GM12878 (cell line): ENCODE results near the gene FMN2. TPM values are rescaled to one million over a fixed set of nuclear protein-coding genes. Genes with fewer than 3 reads are reported as not detected.

ENCODE experiments used
- ATAC-seq: fragments of 200-7000 bp; cut with Tn5 transposase; 3 replicates; pipeline ENCODE4 v1.9.1; 2020; ENCODE audit warnings: mild to moderate bottlenecking, moderate library complexity
- BruUV-seq: library from RNA; stranded (reverse); fragments of 400-500 nt; replicated peaks from 2 replicates; lab custom pipeline; 2021; lab: Mats Ljungman, UMichigan
- CTCF ChIA-PET: fragments of 300-600 bp; sonication (Branson Sonifier 250); formaldehyde crosslinking; extraction: SDS; loops from one replicate; lab custom pipeline; 2021; ENCODE audit warnings: inconsistent platforms; lab: Yijun Ruan, JAX
- POLR2A ChIA-PET: fragments of 350-600 bp; formaldehyde crosslinking; extraction: SDS; loops from one replicate; lab custom pipeline; 2021; ENCODE audit warnings: inconsistent platforms; lab: Charles Lee
- RAD21 ChIA-PET: fragments of 300-600 bp; sonication (Branson Sonifier 250); formaldehyde crosslinking; loops from one replicate; lab custom pipeline; 2023; ENCODE audit warnings: antibody characterized with exemption; ENCODE audit not compliant: unreplicated experiment; lab: Charles Lee
- SMC1A ChIA-PET: fragments of 300-600 bp; sonication (Branson Sonifier 250); formaldehyde crosslinking; loops from one replicate; lab custom pipeline; 2023; ENCODE audit not compliant: unreplicated experiment, uncharacterized antibody; lab: Charles Lee
- DNase-seq: peaks from one replicate; pipeline ENCODE4 v3.0.0-alpha.2; 2011; ENCODE audit warnings: low read depth, low spot score
- FAIRE-seq: peaks from 3 replicates; lab custom pipeline; 2011; peaks lifted over from hg19 to GRCh38; lab: Jason Lieb, UNC
- H2AFZ ChIP-seq: 2 replicates; pipeline ENCODE4 v1.6.0; 2011; ENCODE audit warnings: low read depth, low read length, control low read depth; ENCODE audit not compliant: control insufficient read depth
- H3K27ac ChIP-seq: 2 replicates; pipeline ENCODE4 v1.5.1; 2011; ENCODE audit warnings: control low read depth; ENCODE audit not compliant: control insufficient read depth, insufficient read depth
- H3K27me3 ChIP-seq, 2 experiments: replicated peaks in 1 of 2; 2 replicates each; pipeline versions ENCODE4 v1.6.0 to v1.6.1; 2011; ENCODE audit warnings: low read length in 1 of 2; ENCODE audit not compliant: control insufficient read depth in 2 of 2, insufficient read depth in 2 of 2
- H3K36me3 ChIP-seq, 2 experiments: 2 replicates each; pipeline ENCODE4 v1.5.1; 2011; ENCODE audit warnings: low read length in 1 of 2; ENCODE audit not compliant: control insufficient read depth in 2 of 2, insufficient read depth in 2 of 2
- H3K4me1 ChIP-seq: 2 replicates; pipeline ENCODE4 v1.6.1; 2011; ENCODE audit warnings: mild to moderate bottlenecking, low read length, moderate library complexity, mixed read lengths; ENCODE audit not compliant: control insufficient read depth, insufficient read depth
- H3K4me2 ChIP-seq: 2 replicates; pipeline ENCODE4 v1.6.0; 2011; ENCODE audit warnings: control low read depth; ENCODE audit not compliant: control insufficient read depth, insufficient read depth
- H3K4me3 ChIP-seq: fragments of 200-600 bp; sonication (generic); 2 replicates; pipeline ENCODE4 v1.5.1; 2016
- H3K79me2 ChIP-seq: 2 replicates; pipeline ENCODE4 v1.6.0; 2011; ENCODE audit warnings: low read length; ENCODE audit not compliant: control insufficient read depth, insufficient read depth
- H3K9ac ChIP-seq: 2 replicates; pipeline ENCODE4 v1.8.0; 2011; ENCODE audit warnings: low read length, control low read depth, mixed read lengths; ENCODE audit not compliant: control insufficient read depth, insufficient read depth
- H3K9me3 ChIP-seq: replicated peaks from 3 replicates; pipeline ENCODE4 v1.5.1; 2011; ENCODE audit warnings: mild to moderate bottlenecking, low read length; ENCODE audit not compliant: control insufficient read depth, insufficient read depth
- H4K20me1 ChIP-seq: 2 replicates; pipeline ENCODE4 v1.6.0; 2011; ENCODE audit not compliant: control insufficient read depth, insufficient read depth
- BCL3 ChIP-seq: IDR thresholded peaks from 2 replicates; pipeline ENCODE4 v1.6.1; 2011; ENCODE audit warnings: borderline replicate concordance, low read depth, mild to moderate bottlenecking, moderate library complexity, low read length; ENCODE audit not compliant: insufficient read depth, poor library complexity, severe bottlenecking
- BMI1 ChIP-seq: fragments of 450-650 bp; IDR thresholded peaks from 2 replicates; pipeline ENCODE4 v1.6.1; 2016; ENCODE audit warnings: mild to moderate bottlenecking, moderate library complexity, borderline replicate concordance
- MXI1 ChIP-seq: fragments of 150-350 bp; IDR thresholded peaks from 2 replicates; pipeline ENCODE4 v1.6.1; 2011; ENCODE audit warnings: low read depth, mild to moderate bottlenecking, inconsistent platforms, low read length, improper control_type of control experiment
- TCF7 ChIP-seq: IDR thresholded peaks from 2 replicates; pipeline ENCODE4 v1.6.1; 2014; ENCODE audit warnings: antibody characterized with exemption, borderline replicate concordance
- ZBTB4 ChIP-seq: fragments of 450-650 bp; formaldehyde crosslinking; IDR thresholded peaks from 2 replicates; pipeline ENCODE4 v1.4.0; 2022; ENCODE audit warnings: mild to moderate bottlenecking, moderate library complexity
- ZNF274 ChIP-seq: IDR thresholded peaks from one replicate; pipeline ENCODE4 v1.8.0; 2011; ENCODE audit not compliant: insufficient read length, insufficient read depth
- WGBS: methylation state at CpG from one replicate; pipeline ENCODE4 v1.1.6; 2016; ENCODE audit warnings: low lambda C conversion rate; ENCODE audit not compliant: insufficient replicate concordance, insufficient coverage; ENCODE audit errors: missing lambda C conversion rate; 5-methylcytosine and 5-hydroxymethylcytosine counted together
- in situ Hi-C: fragments of 300-500 bp; cut with MboI; formaldehyde crosslinking; loops from 9 replicates; pipeline ENCODE4 v1.14.3; 2018; ENCODE audit warnings: mixed read lengths
- intact Hi-C: fragments of 100-400 bp; cut with micrococcal nuclease; formaldehyde crosslinking; loops from one replicate; pipeline ENCODE4 v1.14.2; 2022; ENCODE audit not compliant: unreplicated experiment
- polyA plus RNA-seq, 11 experiments: library from polyadenylated mRNA; depleted of rRNA in 4 of 11; unstranded in 6 of 11; stranded (reverse) in 5 of 11; fragments of >200 nt; fragmentation: Nextera tagmentation in 4 of 11; fragmentation: Illumina TruSeq in 1 of 11; extraction: Ambion mirVana in 4 of 11; extraction: Trizol in 1 of 11; gene quantifications; 1 replicate in 1 of 11; 2 replicates in 10 of 11; pipeline versions ENCODE4 v1.2.1 to v1.2.3, GENCODE V29; 2011 to 2016; ENCODE audit warnings: inconsistent platforms in 2 of 11, missing spikeins in 2 of 11, low read depth in 1 of 11
- total RNA-seq, 4 experiments: library from RNA; depleted of rRNA in 3 of 4; stranded (reverse); fragments of >200 nt in 3 of 4; fragmentation: Illumina TruSeq in 1 of 4; extraction: Trizol in 1 of 4; gene quantifications; 2 replicates each; pipeline versions ENCODE4 v1.2.1 to v1.2.3, GENCODE V29; 2013 to 2021

The FMN2 gene
- total and polyA plus RNA-seq, 10 of the 15 experiments (the other 5 are each of a cell fraction or from before 2014, with no cell fraction given) = 0.60 TPM; not detected in 9

GRCh38 chr1:240099329-240099728 is 7.6 kb downstream of the FMN2 start:
- WGBS = 13% methylated on average over 5 of the region's 5 CpGs
- FAIRE-seq (no peak), ATAC-seq (no peak), DNase-seq (no peak)
- Histone ChIP-seq H3K27ac (no peak overlapping the region), H3K36me3 (no peaks in the 10 kb centered on the region), H3K79me2 (no peaks in the 10 kb centered on the region), H3K27me3 (no peaks in the 10 kb centered on the region), H3K9me3 (no peaks in the 10 kb centered on the region), H3K4me3 (no peak overlapping the region), H3K4me2 (no peak overlapping the region), H4K20me1 (no peaks in the 10 kb centered on the region), H2AFZ (no peak overlapping the region), H3K4me1 (no peaks in the 10 kb centered on the region), H3K9ac (no peak overlapping the region)
- CTCF ChIA-PET = no interaction called here
- intact Hi-C loops (no loop called here), in situ Hi-C loops (no loop called here)
- no TSS peak for BruUV-seq
- SMC1A ChIA-PET = interaction anchor here (1.2 kb wide), 1 partner anchor 51 kb away, joined by 3 read pairs; no protein-coding TSS in a partner anchor
- TF ChIP-seq BMI1 = no peak
- no peak for TF ChIP-seq TCF7
- TF ChIP-seq BCL3 = no peak
- TF ChIP-seq ZBTB4 (CRISPR knock-in tag) = no peak
- no peak for TF ChIP-seq ZNF274
- TF ChIP-seq MXI1 = no peak
- RAD21 ChIA-PET = no interaction called here
- POLR2A ChIA-PET = no interaction called here
